Measurements from ENCODE around the gene DLG2. TPM values are rescaled to one million over a fixed set of nuclear protein-coding genes. Genes with fewer than 3 reads are reported as not detected.

The DLG2 gene
- total and polyA plus RNA-seq, 7 donors = 0.60 to 25.8 (median 9.7) TPM; not detected in 1

DNA sequence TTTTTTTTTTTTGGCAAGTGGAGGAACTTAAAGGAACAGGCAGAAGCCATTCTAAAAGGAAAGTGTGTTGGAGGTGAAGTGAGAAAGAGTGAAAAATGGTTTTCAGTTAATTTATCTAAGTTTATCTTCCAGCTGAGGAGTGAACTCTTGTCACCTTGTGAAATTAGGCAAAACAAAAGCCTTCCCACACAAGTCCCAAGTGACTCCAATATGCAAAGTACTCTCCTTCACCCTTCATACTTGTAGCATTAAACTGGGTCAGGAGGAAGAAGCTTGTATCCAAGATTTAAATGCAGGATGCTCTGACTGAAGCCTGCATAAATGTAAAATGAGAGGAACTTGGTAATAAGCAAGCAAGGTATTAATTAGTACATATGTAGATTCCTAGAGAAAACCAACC, 796.8 kb downstream of the DLG2 start:
- no peaks in the 10 kb centered on the region for H3K27me3 ChIP-seq
- intact Hi-C loops (cut with DNase I) = no loop called here
- no peak for TF ChIP-seq EP300 (IDR thresholded peaks at IDR 0.05)
- TF ChIP-seq POLR2AphosphoS5 (IDR thresholded peaks at IDR 0.05) = no peak
- no peak for TF ChIP-seq POLR2A (IDR thresholded peaks at IDR 0.05)
- no peak for TF ChIP-seq CTCF (IDR thresholded peaks at IDR 0.05)
- H3K36me3 ChIP-seq = no peaks in the 10 kb centered on the region
- no peak overlapping the region for H3K4me3 ChIP-seq
- no peak overlapping the region for H3K27ac ChIP-seq
- DNase-seq = no peak
- H3K4me1 ChIP-seq = peaks cover 0 to 2% (median 0%) of the 10 kb centered on the region in 4 donors
- H3K9me3 ChIP-seq = no peaks in the 10 kb centered on the region

DNA sequence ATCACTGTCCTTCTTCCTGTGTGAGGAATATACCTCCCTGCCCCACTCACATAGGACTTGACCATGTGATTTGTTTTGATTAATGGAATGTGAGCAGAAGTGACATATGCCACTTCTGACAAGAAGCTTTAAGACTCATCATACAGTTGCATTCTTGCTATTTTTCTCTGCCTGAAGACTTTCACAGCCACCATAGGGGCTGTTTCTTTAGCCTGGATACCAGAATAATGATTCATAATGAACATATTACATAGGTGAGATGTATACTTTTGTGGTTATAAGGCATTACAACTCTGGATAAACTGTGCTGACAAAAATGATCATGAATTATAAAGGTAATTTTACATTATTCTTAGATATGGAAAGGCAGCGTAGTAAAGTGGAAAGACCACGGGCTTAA, 798.0 kb downstream of the DLG2 start:
- WGBS, 2 donors = 90 to 96% methylated on average over 2 of the region's 2 CpGs
- no peak overlapping the region for H3K4me3 ChIP-seq
- intact Hi-C loops (cut with DNase I) = no loop called here
- peaks cover 0 to 10% (median 0%) of the 10 kb centered on the region in 4 donors for H3K4me1 ChIP-seq
- H3K27ac ChIP-seq = no peak overlapping the region
- TF ChIP-seq EP300 (IDR thresholded peaks at IDR 0.05) (no peak), POLR2A (IDR thresholded peaks at IDR 0.05) (no peak), POLR2AphosphoS5 (IDR thresholded peaks at IDR 0.05) (no peak), CTCF (IDR thresholded peaks at IDR 0.05) (no peak)
- H3K9me3 ChIP-seq = no peaks in the 10 kb centered on the region
- no peaks in the 10 kb centered on the region for H3K36me3 ChIP-seq
- no peak for DNase-seq
- H3K27me3 ChIP-seq = no peaks in the 10 kb centered on the region

DNA sequence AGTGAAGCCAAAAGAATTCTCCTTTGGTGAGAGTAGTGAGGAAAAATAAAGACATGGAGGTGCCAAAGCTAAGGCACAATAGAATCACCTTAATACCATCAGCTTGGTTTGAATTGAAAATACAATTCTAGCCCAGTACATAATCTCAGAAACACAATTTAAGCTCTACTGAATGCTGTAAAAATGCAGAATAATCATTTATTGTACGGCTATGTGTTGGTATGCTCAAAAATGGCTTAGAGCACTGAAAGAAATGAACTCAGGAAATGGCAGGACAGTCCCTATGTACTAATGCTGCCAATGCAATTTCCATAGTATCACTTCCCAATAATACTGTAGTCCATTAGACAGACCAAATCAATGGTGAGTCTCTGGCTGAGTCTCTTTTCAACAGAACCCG, 798.5 kb downstream of the DLG2 start:
- H3K4me1 ChIP-seq = peaks cover 0 to 10% (median 0%) of the 10 kb centered on the region in 4 donors
- no peaks in the 10 kb centered on the region for H3K36me3 ChIP-seq
- TF ChIP-seq POLR2A (IDR thresholded peaks at IDR 0.05) = no peak
- no peak for TF ChIP-seq EP300 (IDR thresholded peaks at IDR 0.05)
- no peaks in the 10 kb centered on the region for H3K27me3 ChIP-seq
- no peak overlapping the region for H3K4me3 ChIP-seq
- intact Hi-C loops (cut with DNase I) = no loop called here
- H3K27ac ChIP-seq = no peak overlapping the region
- no peaks in the 10 kb centered on the region for H3K9me3 ChIP-seq
- 93 to 97% methylated on average over 2 of the region's 2 CpGs for WGBS, 2 donors
- no peak for DNase-seq

DNA sequence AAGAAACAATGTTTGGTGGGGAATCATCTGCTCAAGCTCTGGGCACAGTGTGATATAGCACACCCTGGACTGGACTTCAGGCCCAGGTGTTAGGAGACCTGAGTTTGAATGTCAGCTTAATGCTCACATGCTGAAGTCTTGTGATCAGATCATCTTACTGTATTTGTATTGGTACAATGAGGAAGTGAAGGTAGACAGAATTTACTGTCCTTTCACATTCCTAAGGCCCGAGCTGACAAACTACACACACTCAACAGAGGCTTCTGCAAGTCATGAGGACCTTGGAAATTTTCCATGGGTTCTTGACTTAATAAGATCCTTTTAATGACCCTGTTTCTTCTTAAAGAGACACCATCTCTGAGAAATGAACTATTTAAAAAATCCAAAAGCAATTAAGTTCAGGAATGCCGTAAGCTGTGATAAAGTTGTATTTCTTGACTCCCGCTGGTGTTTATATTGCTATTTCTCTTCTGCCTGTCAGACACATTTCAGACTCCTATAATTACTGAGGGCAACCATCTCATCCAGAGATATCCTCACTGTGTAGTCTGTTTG, 802.0 kb downstream of the DLG2 start:
- peaks cover 0 to 10% (median 0%) of the 10 kb centered on the region in 4 donors for H3K4me1 ChIP-seq
- TF ChIP-seq POLR2A (IDR thresholded peaks at IDR 0.05) (no peak), POLR2AphosphoS5 (IDR thresholded peaks at IDR 0.05) (no peak), CTCF (IDR thresholded peaks at IDR 0.05) (no peak), EP300 (IDR thresholded peaks at IDR 0.05) (no peak)
- no peaks in the 10 kb centered on the region for H3K27me3 ChIP-seq
- 13 to 58% methylated on average over 3 of the region's 3 CpGs for WGBS, 2 donors
- no peaks in the 10 kb centered on the region for H3K9me3 ChIP-seq
- H3K4me3 ChIP-seq = no peak overlapping the region
- no peak overlapping the region for H3K27ac ChIP-seq
- DNase-seq = no peak
- H3K36me3 ChIP-seq = no peaks in the 10 kb centered on the region
- intact Hi-C loops (cut with DNase I) = no loop called here

- intact Hi-C loops (cut with DNase I) = no loop called here
- no peak overlapping the region for H3K27ac ChIP-seq
- DNase-seq = no peak
- H3K4me1 ChIP-seq = peaks cover 0 to 10% (median 0%) of the 10 kb centered on the region in 4 donors
- no peaks in the 10 kb centered on the region for H3K36me3 ChIP-seq
- H3K9me3 ChIP-seq = no peaks in the 10 kb centered on the region
- TF ChIP-seq POLR2AphosphoS5 (IDR thresholded peaks at IDR 0.05) = no peak
- TF ChIP-seq POLR2A (IDR thresholded peaks at IDR 0.05) = no peak
- no peak for TF ChIP-seq EP300 (IDR thresholded peaks at IDR 0.05)
- TF ChIP-seq CTCF (IDR thresholded peaks at IDR 0.05) = no peak
- H3K27me3 ChIP-seq = no peaks in the 10 kb centered on the region
- WGBS, 2 donors = 81% methylated on average over 3 of the region's 3 CpGs
- H3K4me3 ChIP-seq = no peak overlapping the region
Observed at GRCh38 chr11:84824624-84825023, 802.5 kb downstream of the DLG2 start.

All from sigmoid colon (tissue), 7 donors.